ENCODE measurements around the gene LRRC4B. TPM values are rescaled to one million over a fixed set of nuclear protein-coding genes. Genes with fewer than 3 reads are reported as not detected.

The LRRC4B gene
- total and polyA plus RNA-seq, 2 of the 4 experiments (the other 2 are of a cell fraction) = 0.03 TPM; not detected in 1

GRCh38 chr19:50515168-50515561, 53.1 kb downstream of the LRRC4B start:
- dilution Hi-C loops (cut with HindIII; ENCODE audit: low sequenced_read_pairs, unreplicated experiment) = no loop called here
- Histone ChIP-seq H2AK9ac (replicated peaks; ENCODE audit: low read depth, low read length, poor library complexity) (no peak overlapping the region), H3K36me3 (ENCODE audit: control insufficient read depth, insufficient read depth, low read length) (no peaks in the 10 kb centered on the region), H3K9ac (ENCODE audit: low read depth, low read length) (no peak overlapping the region), H4K20me1 (ENCODE audit: insufficient read depth, low read length) (no peaks in the 10 kb centered on the region), H2AK5ac (ENCODE audit: low read depth, low read length) (no peak overlapping the region), H4K5ac (ENCODE audit: low read depth, low read length) (no peak overlapping the region), H3K56ac (ENCODE audit: extremely low read depth, insufficient read depth, low read length) (no peak overlapping the region), H3K23ac (ENCODE audit: low read depth, low read length) (no peak overlapping the region), H3K14ac (replicated peaks; ENCODE audit: low read depth, low read length) (no peak overlapping the region), H3K4me3 (ENCODE audit: insufficient read depth, low read depth, low read length) (no peak overlapping the region), H4K91ac (ENCODE audit: insufficient read depth, low read depth, low read length) (no peak overlapping the region), H2BK15ac (ENCODE audit: low read depth, low read length) (no peak overlapping the region), H4K8ac (ENCODE audit: low read depth in 2 of 2, low read length in 2 of 2) (no peak overlapping the region), H2BK5ac (ENCODE audit: low read depth, low read length, poor library complexity, severe bottlenecking) (no peak overlapping the region), H3K4me2 (ENCODE audit: low read depth, low read length) (no peak overlapping the region), H3K79me1 (ENCODE audit: low read depth in 1 of 2, low read length in 2 of 2) (peaks cover 5 to 7% of the 10 kb centered on the region in 2 experiments; a peak in 3 of 4 replicates), H2AFZ (replicated peaks; ENCODE audit: low read length, poor library complexity) (no peak overlapping the region), H3K27me3 (ENCODE audit: control insufficient read depth, insufficient read depth, low read length) (no peaks in the 10 kb centered on the region), H3K9me3 (ENCODE audit: control insufficient read depth, insufficient read depth, low read length) (no peaks in the 10 kb centered on the region), H3K27ac (ENCODE audit: insufficient read depth, low read length) (no peak overlapping the region), H3K4ac (ENCODE audit: low read depth, low read length) (no peak overlapping the region), H2BK120ac (ENCODE audit: low read depth, low read length) (no peak overlapping the region), H3K4me1 (ENCODE audit: control insufficient read depth, insufficient read depth, low read length) (peaks cover under 1% of the 10 kb centered on the region), H3K18ac (ENCODE audit: low read depth, low read length) (no peak overlapping the region), H3K9me1 (ENCODE audit: insufficient read depth, low read length) (no peaks in the 10 kb centered on the region; the same call in 1 of the 2 replicates), H2BK20ac (ENCODE audit: low read depth, low read length) (no peak overlapping the region)
- DNase-seq = no peak
- intact Hi-C loops (cut with micrococcal nuclease) = no loop called here
- 62% methylated on average over 3 of the region's 11 CpGs; no CpG with 5 or more reads in 1 of the 2 experiments for WGBS, 2 experiments (ENCODE audit: extremely low coverage in 2 of 2, insufficient read length in 1 of 2)
- no TSS peak for BruUV-seq (replicated peaks)
- no peak for ATAC-seq (ENCODE audit: low read depth)
- CTCF ChIA-PET = no interaction called here
- TF ChIP-seq RCOR1 (IDR thresholded peaks at IDR 0.05; ENCODE audit: insufficient replicate concordance, low read length) = no peak
- in situ Hi-C loops (cut with MboI; ENCODE audit: low sequenced_read_pairs) = no loop called here
- POLR2A ChIA-PET (ENCODE audit: unreplicated experiment) = no interaction called here

Data from IMR-90 (cell line).